HepG2 (cell line): Measurements from ENCODE around the gene DENND4B. TPM values are rescaled to one million over a fixed set of nuclear protein-coding genes. Genes with fewer than 3 reads are reported as not detected.

ENCODE experiments used
- JUNB ChIP-seq: sonication (generic); formaldehyde crosslinking; IDR thresholded peaks from 2 replicates; pipeline ENCODE4 v1.8.0; 2022; ENCODE audit warnings: missing genetic modification reagents, mild to moderate bottlenecking, borderline replicate concordance
- KMT2A ChIP-seq: sonication (generic); formaldehyde crosslinking; IDR thresholded peaks from 2 replicates; pipeline ENCODE4 v1.4.0; 2020; ENCODE audit warnings: missing genetic modification reagents
- NCOR1 ChIP-seq: fragments of 200-600 bp; sonication (generic); IDR thresholded peaks from 2 replicates; pipeline ENCODE4 v1.7.0; 2017; ENCODE audit warnings: antibody characterized with exemption, low read length, borderline replicate concordance
- NFKBIZ ChIP-seq: IDR thresholded peaks from 2 replicates; pipeline ENCODE4 v1.6.1; 2018; ENCODE audit warnings: missing genetic modification reagents, missing compliant biosample characterization
- SNAI1 ChIP-seq: sonication (generic); formaldehyde crosslinking; IDR thresholded peaks from 2 replicates; pipeline ENCODE4 v1.5.0; 2020; ENCODE audit warnings: mild to moderate bottlenecking, missing genetic modification reagents, borderline replicate concordance
- SP140L ChIP-seq: sonication (generic); formaldehyde crosslinking; IDR thresholded peaks from 2 replicates; pipeline ENCODE4 v1.4.0; 2020; ENCODE audit warnings: missing genetic modification reagents, borderline replicate concordance
- TARDBP ChIP-seq: sonication (generic); formaldehyde crosslinking; IDR thresholded peaks from 2 replicates; pipeline ENCODE4 v1.8.0; 2022; ENCODE audit warnings: mild to moderate bottlenecking, missing genetic modification reagents
- ZNF318 ChIP-seq: sonication (generic); formaldehyde crosslinking; IDR thresholded peaks from 2 replicates; pipeline ENCODE4 v1.4.0; 2020; ENCODE audit warnings: mild to moderate bottlenecking, missing genetic modification reagents
- ZNF432 ChIP-seq: sonication (generic); formaldehyde crosslinking; IDR thresholded peaks from 2 replicates; pipeline ENCODE4 v1.5.0; 2020; ENCODE audit warnings: missing genetic modification reagents, mild to moderate bottlenecking, borderline replicate concordance
- ZNF513 ChIP-seq: sonication (generic); formaldehyde crosslinking; conservative IDR thresholded peaks from 2 replicates; pipeline ENCODE4 v1.5.0; 2020; ENCODE audit warnings: missing genetic modification reagents
- ZNF615 ChIP-seq: sonication (generic); formaldehyde crosslinking; IDR thresholded peaks from 2 replicates; pipeline ENCODE4 v1.5.0; 2020; ENCODE audit warnings: mild to moderate bottlenecking, missing genetic modification reagents, borderline replicate concordance
- ZNF713 ChIP-seq: sonication (generic); formaldehyde crosslinking; IDR thresholded peaks from 2 replicates; pipeline ENCODE4 v1.4.0; 2020; ENCODE audit warnings: mild to moderate bottlenecking, missing genetic modification reagents
- ZNF777 ChIP-seq: sonication (generic); formaldehyde crosslinking; IDR thresholded peaks from 2 replicates; pipeline ENCODE4 v1.4.0; 2020; ENCODE audit warnings: missing genetic modification reagents
- polyA plus RNA-seq, 8 experiments: library from polyadenylated mRNA; depleted of rRNA in 3 of 8; stranded (reverse) in 7 of 8; unstranded in 1 of 8; fragments of >200 nt; fragmentation: Illumina TruSeq in 4 of 8; extraction: Trizol in 4 of 8; gene quantifications; 2 replicates each; pipeline versions ENCODE4 v1.2.1 to v1.2.3, GENCODE V29; 2011 to 2016; ENCODE audit warnings: low read depth in 4 of 8, missing spikeins in 1 of 8, mixed read lengths in 1 of 8; ENCODE audit not compliant: insufficient read depth in 1 of 8
- total RNA-seq, 5 experiments: library from RNA; depleted of rRNA; stranded (reverse); fragments of >200 nt; fragmentation: Illumina TruSeq; extraction: Trizol; gene quantifications; 2 replicates each; pipeline ENCODE4 v1.2.3, GENCODE V29; 2016; ENCODE audit warnings: low read depth in 1 of 5
- TF ChIP-seq, protein P1 (sequence below): sonication (generic); formaldehyde crosslinking; IDR thresholded peaks from 2 replicates; pipeline ENCODE4 v1.4.0; 2020; ENCODE audit warnings: mild to moderate bottlenecking, missing genetic modification reagents

The DENND4B gene
- total and polyA plus RNA-seq, 2 of the 13 experiments (the other 11 are each of a cell fraction or from before 2014, with no cell fraction given) = 15.1 to 20.3 TPM

DNA sequence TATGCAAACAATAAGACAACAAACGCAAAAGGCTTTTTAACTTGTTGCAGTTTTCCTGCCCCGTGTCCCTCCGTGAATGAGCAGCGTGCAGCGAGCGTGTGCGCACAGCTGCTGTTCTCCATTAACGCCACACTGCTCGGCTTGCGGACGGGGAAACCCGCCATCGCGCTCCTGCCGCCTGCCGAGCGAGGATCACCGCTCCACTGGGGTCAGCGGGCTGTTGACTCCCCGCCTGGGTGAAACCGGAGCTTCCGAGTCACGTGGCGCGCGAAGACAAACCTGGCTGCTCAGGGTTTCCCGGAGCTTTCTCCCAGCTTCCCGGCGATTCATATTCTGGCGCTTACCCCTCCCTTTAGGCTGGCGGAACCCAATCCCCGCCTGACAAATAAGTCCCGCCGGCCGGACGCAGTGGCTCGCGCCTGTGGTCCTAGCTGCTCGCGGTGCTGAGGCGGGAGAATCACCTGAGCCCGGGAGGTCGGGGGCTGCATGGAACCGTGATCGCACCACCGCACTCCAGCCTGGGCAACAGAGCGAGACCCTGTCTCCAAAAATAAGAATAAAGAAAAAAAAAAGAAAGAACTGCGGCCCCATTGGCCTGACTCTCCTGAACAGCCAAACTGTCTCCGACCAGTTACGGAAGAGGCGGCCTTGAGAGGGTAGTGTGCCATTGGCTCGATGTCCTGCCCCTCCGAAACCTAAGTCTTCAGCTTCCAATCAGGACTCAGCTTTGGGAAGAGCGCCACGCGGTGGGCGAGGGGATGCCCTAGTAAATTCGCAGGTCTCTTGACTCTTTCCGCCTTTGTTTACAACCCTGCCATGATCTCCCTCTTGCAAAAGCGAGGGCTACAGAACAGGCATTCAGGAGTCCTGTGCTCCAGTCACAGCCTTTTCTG, 20.8 kb upstream of the DENND4B start, which contains the start of gene CREB3L4 (continued):
- TF ChIP-seq ZNF432 (CRISPR knock-in tag) = no peak
- TF ChIP-seq ZNF713 = no peak; the same call in 1 of the 2 replicates
- TF ChIP-seq NCOR1 = 0 out of 2 replicates have a peak, but pooled peaks have one; percentile 9
- peak; percentile 86 for TF ChIP-seq KMT2A (CRISPR knock-in tag)
- peak; percentile 61; the same call in 1 of the 2 replicates for TF ChIP-seq SP140L (CRISPR knock-in tag)
- TF ChIP-seq ZNF513 (CRISPR knock-in tag) = no peak
- peak; percentile 46; the same call in 1 of the 2 replicates for TF ChIP-seq ZNF318 (CRISPR knock-in tag)
- TF ChIP-seq SNAI1 (CRISPR knock-in tag) = no peak
- no peak for TF ChIP-seq ZNF615 (CRISPR knock-in tag)
- TF ChIP-seq NFKBIZ (CRISPR knock-in tag) = peak; percentile 13; the same call in 1 of the 2 replicates
- no peak for TF ChIP-seq ZNF777 (CRISPR knock-in tag)
- TF ChIP-seq JUNB (CRISPR knock-in tag) = no peak
- peak; percentile 70 for TF ChIP-seq TARDBP (CRISPR knock-in tag)
- TF ChIP-seq, protein P1, sequence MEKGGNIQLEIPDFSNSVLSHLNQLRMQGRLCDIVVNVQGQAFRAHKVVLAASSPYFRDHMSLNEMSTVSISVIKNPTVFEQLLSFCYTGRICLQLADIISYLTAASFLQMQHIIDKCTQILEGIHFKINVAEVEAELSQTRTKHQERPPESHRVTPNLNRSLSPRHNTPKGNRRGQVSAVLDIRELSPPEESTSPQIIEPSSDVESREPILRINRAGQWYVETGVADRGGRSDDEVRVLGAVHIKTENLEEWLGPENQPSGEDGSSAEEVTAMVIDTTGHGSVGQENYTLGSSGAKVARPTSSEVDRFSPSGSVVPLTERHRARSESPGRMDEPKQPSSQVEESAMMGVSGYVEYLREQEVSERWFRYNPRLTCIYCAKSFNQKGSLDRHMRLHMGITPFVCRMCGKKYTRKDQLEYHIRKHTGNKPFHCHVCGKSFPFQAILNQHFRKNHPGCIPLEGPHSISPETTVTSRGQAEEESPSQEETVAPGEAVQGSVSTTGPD (CRISPR knock-in tag) = no peak
